ENCODE measurements around the gene NTM. TPM values are rescaled to one million over a fixed set of nuclear protein-coding genes. Genes with fewer than 3 reads are reported as not detected.

The NTM gene
- total RNA-seq, 1 donor from 2014 or later: not detected

- H3K27ac Mint-ChIP-seq: no peak overlapping the region
- H3K4me1 Mint-ChIP-seq (ENCODE audit: low read depth): no peaks in the 10 kb centered on the region
- intact Hi-C loops (cut with micrococcal nuclease): no loop called here
- H3K4me3 Mint-ChIP-seq: no peak overlapping the region
- DNase-seq (ENCODE audit: low spot score): no peak
- H3K27me3 Mint-ChIP-seq (ENCODE audit: insufficient read depth): peaks cover 2% of the 10 kb centered on the region
- no peaks in the 10 kb centered on the region for H3K9me3 Mint-ChIP-seq
- no peaks in the 10 kb centered on the region for H3K36me3 Mint-ChIP-seq (ENCODE audit: low read depth)
Measured at GRCh38 chr11:131510662-131511061, 140.2 kb downstream of the NTM start.

- no peaks in the 10 kb centered on the region for H3K4me1 Mint-ChIP-seq (ENCODE audit: low read depth)
- no peak overlapping the region for H3K27ac Mint-ChIP-seq
- intact Hi-C loops (cut with micrococcal nuclease): no loop called here
- H3K4me3 Mint-ChIP-seq: no peak overlapping the region
- DNase-seq (ENCODE audit: low spot score): no peak
- no peaks in the 10 kb centered on the region for H3K9me3 Mint-ChIP-seq
- H3K27me3 Mint-ChIP-seq (ENCODE audit: insufficient read depth): peaks cover 2% of the 10 kb centered on the region
- no peaks in the 10 kb centered on the region for H3K36me3 Mint-ChIP-seq (ENCODE audit: low read depth)
Measured at GRCh38 chr11:131511794-131512193, 141.4 kb downstream of the NTM start.

- Mint-ChIP-seq H3K27ac (no peak overlapping the region), H3K9me3 (no peaks in the 10 kb centered on the region), H3K36me3 (ENCODE audit: low read depth) (no peaks in the 10 kb centered on the region), H3K4me3 (no peak overlapping the region), H3K4me1 (ENCODE audit: low read depth) (no peaks in the 10 kb centered on the region), H3K27me3 (ENCODE audit: insufficient read depth) (peaks cover 2% of the 10 kb centered on the region)
- intact Hi-C loops (cut with micrococcal nuclease): no loop called here
- no peak for DNase-seq (ENCODE audit: low spot score)
Measured at GRCh38 chr11:131512228-131512627, 141.8 kb downstream of the NTM start.

GRCh38 chr11:131514062-131514461 lies 143.6 kb downstream of the NTM start:
- Mint-ChIP-seq H3K4me1 (ENCODE audit: low read depth) (no peaks in the 10 kb centered on the region), H3K4me3 (no peak overlapping the region), H3K27ac (no peak overlapping the region), H3K27me3 (ENCODE audit: insufficient read depth) (peaks cover 2% of the 10 kb centered on the region), H3K36me3 (ENCODE audit: low read depth) (no peaks in the 10 kb centered on the region), H3K9me3 (no peaks in the 10 kb centered on the region)
- no peak for DNase-seq (ENCODE audit: low spot score)
- intact Hi-C loops (cut with micrococcal nuclease): no loop called here

- Mint-ChIP-seq H3K27me3 (ENCODE audit: insufficient read depth) (no peaks in the 10 kb centered on the region), H3K36me3 (ENCODE audit: low read depth) (no peaks in the 10 kb centered on the region), H3K9me3 (no peaks in the 10 kb centered on the region), H3K27ac (no peak overlapping the region), H3K4me1 (ENCODE audit: low read depth) (no peaks in the 10 kb centered on the region), H3K4me3 (no peak overlapping the region)
- intact Hi-C loops (cut with micrococcal nuclease): no loop called here
- DNase-seq (ENCODE audit: low spot score): no peak
Measured at GRCh38 chr11:131518305-131518838, 148.0 kb downstream of the NTM start.

GRCh38 chr11:131522851-131523250 lies 152.4 kb downstream of the NTM start:
- Mint-ChIP-seq H3K27me3 (ENCODE audit: insufficient read depth) (no peaks in the 10 kb centered on the region), H3K9me3 (no peaks in the 10 kb centered on the region)

GRCh38 chr11:131530407-131530806 lies 160.0 kb downstream of the NTM start:
- Mint-ChIP-seq H3K27me3 (ENCODE audit: insufficient read depth) (no peaks in the 10 kb centered on the region), H3K4me3 (no peak overlapping the region), H3K27ac (no peak overlapping the region), H3K36me3 (ENCODE audit: low read depth) (no peaks in the 10 kb centered on the region), H3K4me1 (ENCODE audit: low read depth) (no peaks in the 10 kb centered on the region), H3K9me3 (no peaks in the 10 kb centered on the region)
- no peak for DNase-seq (ENCODE audit: low spot score)
- intact Hi-C loops (cut with micrococcal nuclease): no loop called here

More at GRCh38 chr11:131522851-131523250, 152.4 kb downstream of the NTM start:
- intact Hi-C loops (cut with micrococcal nuclease): no loop called here
- DNase-seq (ENCODE audit: low spot score): no peak
- Mint-ChIP-seq H3K27ac (no peak overlapping the region), H3K4me3 (no peak overlapping the region), H3K4me1 (ENCODE audit: low read depth) (no peaks in the 10 kb centered on the region), H3K36me3 (ENCODE audit: low read depth) (no peaks in the 10 kb centered on the region)

GRCh38 chr11:131533149-131533548 lies 162.7 kb downstream of the NTM start:
- intact Hi-C loops (cut with micrococcal nuclease): no loop called here
- Mint-ChIP-seq H3K36me3 (ENCODE audit: low read depth) (no peaks in the 10 kb centered on the region), H3K4me1 (ENCODE audit: low read depth) (no peaks in the 10 kb centered on the region), H3K9me3 (no peaks in the 10 kb centered on the region), H3K27ac (no peak overlapping the region), H3K27me3 (ENCODE audit: insufficient read depth) (no peaks in the 10 kb centered on the region), H3K4me3 (no peak overlapping the region)
- DNase-seq (ENCODE audit: low spot score): no peak

GRCh38 chr11:131533998-131534397 lies 163.6 kb downstream of the NTM start:
- intact Hi-C loops (cut with micrococcal nuclease): no loop called here
- Mint-ChIP-seq H3K36me3 (ENCODE audit: low read depth) (no peaks in the 10 kb centered on the region), H3K27ac (no peak overlapping the region), H3K4me3 (no peak overlapping the region), H3K9me3 (no peaks in the 10 kb centered on the region), H3K4me1 (ENCODE audit: low read depth) (no peaks in the 10 kb centered on the region), H3K27me3 (ENCODE audit: insufficient read depth) (no peaks in the 10 kb centered on the region)
- DNase-seq (ENCODE audit: low spot score): no peak

GRCh38 chr11:131534611-131535010 lies 164.2 kb downstream of the NTM start:
- Mint-ChIP-seq H3K27me3 (ENCODE audit: insufficient read depth) (no peaks in the 10 kb centered on the region), H3K36me3 (ENCODE audit: low read depth) (no peaks in the 10 kb centered on the region), H3K4me1 (ENCODE audit: low read depth) (no peaks in the 10 kb centered on the region), H3K4me3 (no peak overlapping the region), H3K27ac (no peak overlapping the region), H3K9me3 (no peaks in the 10 kb centered on the region)
- intact Hi-C loops (cut with micrococcal nuclease): no loop called here
- DNase-seq (ENCODE audit: low spot score): no peak

- H3K4me3 Mint-ChIP-seq: no peak overlapping the region
- H3K27ac Mint-ChIP-seq: no peak overlapping the region
- intact Hi-C loops (cut with micrococcal nuclease): no loop called here
Measured at GRCh38 chr11:131536159-131536558, 165.7 kb downstream of the NTM start.

GRCh38 chr11:131537196-131537595 lies 166.8 kb downstream of the NTM start:
- Mint-ChIP-seq H3K27me3 (ENCODE audit: insufficient read depth) (no peaks in the 10 kb centered on the region), H3K4me3 (no peak overlapping the region), H3K36me3 (ENCODE audit: low read depth) (no peaks in the 10 kb centered on the region), H3K27ac (no peak overlapping the region), H3K4me1 (ENCODE audit: low read depth) (no peaks in the 10 kb centered on the region), H3K9me3 (no peaks in the 10 kb centered on the region)
- no peak for DNase-seq (ENCODE audit: low spot score)
- intact Hi-C loops (cut with micrococcal nuclease): no loop called here

More at GRCh38 chr11:131536159-131536558, 165.7 kb downstream of the NTM start:
- no peak for DNase-seq (ENCODE audit: low spot score)
- no peaks in the 10 kb centered on the region for H3K9me3 Mint-ChIP-seq
- H3K27me3 Mint-ChIP-seq (ENCODE audit: insufficient read depth): no peaks in the 10 kb centered on the region
- no peaks in the 10 kb centered on the region for H3K36me3 Mint-ChIP-seq (ENCODE audit: low read depth)
- no peaks in the 10 kb centered on the region for H3K4me1 Mint-ChIP-seq (ENCODE audit: low read depth)

GRCh38 chr11:131537748-131538147 lies 167.3 kb downstream of the NTM start:
- Mint-ChIP-seq H3K4me1 (ENCODE audit: low read depth) (no peaks in the 10 kb centered on the region), H3K9me3 (no peaks in the 10 kb centered on the region), H3K27ac (no peak overlapping the region), H3K4me3 (no peak overlapping the region), H3K36me3 (ENCODE audit: low read depth) (no peaks in the 10 kb centered on the region), H3K27me3 (ENCODE audit: insufficient read depth) (no peaks in the 10 kb centered on the region)
- DNase-seq (ENCODE audit: low spot score): no peak
- intact Hi-C loops (cut with micrococcal nuclease): no loop called here

GRCh38 chr11:131538322-131538721 lies 167.9 kb downstream of the NTM start:
- Mint-ChIP-seq H3K4me3 (no peak overlapping the region), H3K36me3 (ENCODE audit: low read depth) (no peaks in the 10 kb centered on the region), H3K4me1 (ENCODE audit: low read depth) (no peaks in the 10 kb centered on the region), H3K27ac (no peak overlapping the region), H3K9me3 (no peaks in the 10 kb centered on the region), H3K27me3 (ENCODE audit: insufficient read depth) (no peaks in the 10 kb centered on the region)
- intact Hi-C loops (cut with micrococcal nuclease): no loop called here
- no peak for DNase-seq (ENCODE audit: low spot score)
